HEK293 (cell line): ENCODE data around the gene TMEM176A.

ENCODE experiments used
- CTCF ChIA-PET: fragments of 350-600 bp; formaldehyde crosslinking; extraction: SDS; loops from one replicate; lab custom pipeline; 2021; ENCODE audit warnings: antibody characterized with exemption; lab: Yijun Ruan, JAX
- POLR2A ChIA-PET: fragments of 300-600 bp; formaldehyde crosslinking; extraction: SDS; loops from one replicate; lab custom pipeline; 2020; ENCODE audit warnings: antibody characterized with exemption, inconsistent platforms; lab: Yijun Ruan, JAX
- H3K27ac ChIP-seq: fragments of 200-500 bp; sonication (Bioruptor generic); 2 replicates; pipeline ENCODE4 v1.5.1; 2014; ENCODE audit warnings: low read depth, low read length, control low read depth, inconsistent platforms; ENCODE audit errors: extremely low read depth
- H3K36me3 ChIP-seq, 2 experiments: fragments of 200-500 bp in 1 of 2; sonication (Bioruptor generic) in 1 of 2; 1 replicate in 1 of 2; 2 replicates in 1 of 2; pipeline ENCODE4 v1.5.1; 2014 to 2017; ENCODE audit warnings: inconsistent platforms in 2 of 2, low read length in 2 of 2; ENCODE audit not compliant: control insufficient read depth in 2 of 2, insufficient read depth in 1 of 2
- H3K4me1 ChIP-seq: fragments of 200-500 bp; sonication (Bioruptor generic); 2 replicates; pipeline ENCODE4 v1.5.1; 2014; ENCODE audit warnings: mild to moderate bottlenecking, low read length, inconsistent platforms; ENCODE audit not compliant: control insufficient read depth, insufficient read depth
- H3K4me3 ChIP-seq: 2 replicates; pipeline ENCODE4 v1.5.1; 2011; ENCODE audit warnings: low read depth, mild to moderate bottlenecking, control low read depth, low read length, moderate library complexity
- H3K9me3 ChIP-seq: fragments of 200-500 bp; sonication (Bioruptor generic); 2 replicates; pipeline ENCODE4 v1.5.1; 2014; ENCODE audit warnings: low read depth, low read length, inconsistent platforms; ENCODE audit not compliant: control insufficient read depth, insufficient read depth
- FEZF1 ChIP-seq: fragments of 450-650 bp; formaldehyde crosslinking; IDR thresholded peaks from 2 replicates; pipeline ENCODE4 v1.5.1; 2016; ENCODE audit warnings: missing biosample characterization, missing genetic modification characterization
- GLI2 ChIP-seq: fragments of 450-650 bp; formaldehyde crosslinking; IDR thresholded peaks from 2 replicates; pipeline ENCODE4; 2017; ENCODE audit warnings: missing biosample characterization, missing genetic modification characterization, low read depth, borderline replicate concordance
- GLIS1 ChIP-seq: fragments of 450-650 bp; formaldehyde crosslinking; IDR thresholded peaks from 2 replicates; pipeline ENCODE4 v1.5.1; 2016; ENCODE audit warnings: missing biosample characterization, missing genetic modification characterization
- HOXA7 ChIP-seq: sonication (generic); formaldehyde crosslinking; IDR thresholded peaks from 2 replicates; pipeline ENCODE4 v1.8.1; 2022; ENCODE audit warnings: missing genetic modification reagents, borderline replicate concordance
- SCRT2 ChIP-seq: fragments of 450-650 bp; formaldehyde crosslinking; IDR thresholded peaks from 2 replicates; pipeline ENCODE4 v1.5.1; 2016; ENCODE audit warnings: missing biosample characterization, missing genetic modification characterization
- SP7 ChIP-seq: fragments of 450-650 bp; formaldehyde crosslinking; IDR thresholded peaks from 2 replicates; pipeline ENCODE4 v1.5.1; 2016; ENCODE audit warnings: missing biosample characterization, missing genetic modification characterization
- ZBTB20 ChIP-seq: fragments of 450-650 bp; formaldehyde crosslinking; IDR thresholded peaks from 2 replicates; pipeline ENCODE4 v1.5.1; 2016; ENCODE audit warnings: missing biosample characterization, missing genetic modification characterization
- ZBTB7A ChIP-seq: fragments of 450-650 bp; formaldehyde crosslinking; IDR thresholded peaks from 2 replicates; pipeline ENCODE4 v1.5.1; 2016; ENCODE audit warnings: low read depth, missing biosample characterization, missing genetic modification characterization
- ZNF138 ChIP-seq: fragments of 450-650 bp; formaldehyde crosslinking; IDR thresholded peaks from 2 replicates; pipeline ENCODE4 v1.5.1; 2016; ENCODE audit warnings: missing biosample characterization, missing genetic modification characterization, borderline replicate concordance
- ZNF169 ChIP-seq: fragments of 450-650 bp; formaldehyde crosslinking; IDR thresholded peaks from 2 replicates; pipeline ENCODE4 v1.5.1; 2016; ENCODE audit warnings: missing biosample characterization, missing genetic modification characterization
- ZNF184 ChIP-seq: fragments of 450-650 bp; IDR thresholded peaks from 2 replicates; pipeline ENCODE4 v1.5.1; 2018; ENCODE audit warnings: missing biosample characterization, mild to moderate bottlenecking, missing genetic modification characterization
- ZNF23 ChIP-seq: fragments of 450-650 bp; formaldehyde crosslinking; IDR thresholded peaks from 2 replicates; pipeline ENCODE4 v1.5.1; 2016; ENCODE audit warnings: missing biosample characterization, missing genetic modification characterization, borderline replicate concordance
- ZNF248 ChIP-seq: fragments of 450-650 bp; formaldehyde crosslinking; IDR thresholded peaks from 2 replicates; pipeline ENCODE4 v1.5.1; 2017; ENCODE audit warnings: missing biosample characterization, missing genetic modification characterization
- ZNF266 ChIP-seq: fragments of 450-650 bp; formaldehyde crosslinking; IDR thresholded peaks from 2 replicates; pipeline ENCODE4 v1.5.1; 2016; ENCODE audit warnings: missing biosample characterization, missing genetic modification characterization, low read depth
- ZNF302 ChIP-seq: fragments of 450-650 bp; formaldehyde crosslinking; IDR thresholded peaks from 2 replicates; pipeline ENCODE4 v1.5.1; 2016; ENCODE audit warnings: missing biosample characterization, missing genetic modification characterization, low read depth
- ZNF473 ChIP-seq: fragments of 450-650 bp; formaldehyde crosslinking; IDR thresholded peaks from 2 replicates; pipeline ENCODE4 v1.5.1; 2017; ENCODE audit warnings: missing biosample characterization, missing genetic modification characterization
- ZNF514 ChIP-seq: fragments of 450-650 bp; formaldehyde crosslinking; IDR thresholded peaks from 2 replicates; pipeline ENCODE4 v1.5.1; 2016; ENCODE audit warnings: missing biosample characterization, missing genetic modification characterization
- ZNF521 ChIP-seq: fragments of 450-650 bp; formaldehyde crosslinking; IDR thresholded peaks from 2 replicates; pipeline ENCODE4 v1.5.1; 2017; ENCODE audit warnings: missing biosample characterization, mild to moderate bottlenecking, missing genetic modification characterization
- ZNF544 ChIP-seq: fragments of 450-650 bp; formaldehyde crosslinking; IDR thresholded peaks from 2 replicates; pipeline ENCODE4 v1.5.0; 2017; ENCODE audit warnings: missing biosample characterization, missing genetic modification characterization
- ZNF548 ChIP-seq: fragments of 450-650 bp; formaldehyde crosslinking; IDR thresholded peaks from 2 replicates; pipeline ENCODE4 v1.5.1; 2016; ENCODE audit warnings: missing biosample characterization, missing genetic modification characterization
- ZNF558 ChIP-seq: fragments of 450-650 bp; formaldehyde crosslinking; IDR thresholded peaks from 2 replicates; pipeline ENCODE4 v1.5.1; 2016; ENCODE audit warnings: missing biosample characterization, missing genetic modification characterization
- ZNF596 ChIP-seq: fragments of 450-650 bp; IDR thresholded peaks from 2 replicates; pipeline ENCODE4 v1.5.0; 2018; ENCODE audit warnings: missing biosample characterization, mild to moderate bottlenecking, missing genetic modification characterization, moderate library complexity
- ZNF660 ChIP-seq: fragments of 450-650 bp; IDR thresholded peaks from 2 replicates; pipeline ENCODE4 v1.5.1; 2018; ENCODE audit warnings: missing biosample characterization, mild to moderate bottlenecking, missing genetic modification characterization
- ZNF791 ChIP-seq: fragments of 450-650 bp; formaldehyde crosslinking; IDR thresholded peaks from 2 replicates; pipeline ENCODE4 v1.5.1; 2016; ENCODE audit warnings: missing biosample characterization, missing genetic modification characterization
- TF ChIP-seq, protein P1 (sequence below): fragments of 450-650 bp; formaldehyde crosslinking; IDR thresholded peaks from 2 replicates; pipeline ENCODE4 v1.5.1; 2017; ENCODE audit warnings: missing biosample characterization, missing genetic modification characterization
- TF ChIP-seq, protein P2 (sequence below): fragments of 450-650 bp; formaldehyde crosslinking; IDR thresholded peaks from 2 replicates; pipeline ENCODE4 v1.5.1; 2017; ENCODE audit warnings: missing biosample characterization, missing genetic modification characterization
- TF ChIP-seq, protein P3 (sequence below): fragments of 450-650 bp; formaldehyde crosslinking; IDR thresholded peaks from 2 replicates; pipeline ENCODE4 v1.5.1; 2017; ENCODE audit warnings: missing biosample characterization, mild to moderate bottlenecking, missing genetic modification characterization, moderate library complexity
- TF ChIP-seq, protein P4 (sequence below): fragments of 450-650 bp; formaldehyde crosslinking; IDR thresholded peaks from 2 replicates; pipeline ENCODE4 v1.5.1; 2016; ENCODE audit warnings: missing biosample characterization, missing genetic modification characterization, low read depth
- TF ChIP-seq, protein P5 (sequence below): fragments of 450-650 bp; IDR thresholded peaks from 2 replicates; pipeline ENCODE4 v1.5.1; 2018; ENCODE audit warnings: missing biosample characterization, mild to moderate bottlenecking, missing genetic modification characterization

The TMEM176A gene

DNA sequence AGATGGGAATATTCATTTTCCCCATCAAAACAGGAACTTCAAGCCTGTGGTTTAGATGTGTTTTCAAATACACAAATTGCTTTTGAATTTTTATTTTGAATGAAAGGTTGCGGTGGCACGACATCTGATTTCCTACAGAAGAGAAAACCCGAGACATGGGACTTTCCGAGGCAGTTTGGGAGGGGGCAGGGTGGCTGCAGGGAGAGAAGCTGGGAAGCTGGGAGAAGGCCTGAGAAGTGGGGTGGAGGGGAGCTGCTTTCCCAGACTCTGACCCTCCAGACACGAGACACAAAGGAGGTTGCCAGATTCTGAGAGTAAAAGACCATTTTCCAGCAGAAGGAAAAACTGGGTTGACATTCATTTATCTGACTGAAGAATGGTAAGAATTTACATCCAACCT is 19.6 kb downstream of the TMEM176A start:
- Histone ChIP-seq H3K4me3 (no peak overlapping the region), H3K4me1 (no peaks in the 10 kb centered on the region), H3K9me3 (no peaks in the 10 kb centered on the region), H3K27ac (no peak overlapping the region), H3K36me3 (no peaks in the 10 kb centered on the region)
- ChIA-PET CTCF (no interaction called here), POLR2A (no interaction called here)
- TF ChIP-seq ZNF791 (tag by site-specific recombination) (no peak), ZBTB7A (no peak), ZNF23 (tag by site-specific recombination) (no peak), GLI2 (no peak), ZNF514 (tag by site-specific recombination) (no peak), SCRT2 (no peak), ZBTB20 (tag by site-specific recombination) (no peak), ZNF248 (tag by site-specific recombination) (no peak), ZNF660 (tag by site-specific recombination) (no peak), ZNF138 (tag by site-specific recombination) (no peak), ZNF544 (tag by site-specific recombination) (no peak), ZNF169 (tag by site-specific recombination) (no peak)
- TF ChIP-seq, protein P1, sequence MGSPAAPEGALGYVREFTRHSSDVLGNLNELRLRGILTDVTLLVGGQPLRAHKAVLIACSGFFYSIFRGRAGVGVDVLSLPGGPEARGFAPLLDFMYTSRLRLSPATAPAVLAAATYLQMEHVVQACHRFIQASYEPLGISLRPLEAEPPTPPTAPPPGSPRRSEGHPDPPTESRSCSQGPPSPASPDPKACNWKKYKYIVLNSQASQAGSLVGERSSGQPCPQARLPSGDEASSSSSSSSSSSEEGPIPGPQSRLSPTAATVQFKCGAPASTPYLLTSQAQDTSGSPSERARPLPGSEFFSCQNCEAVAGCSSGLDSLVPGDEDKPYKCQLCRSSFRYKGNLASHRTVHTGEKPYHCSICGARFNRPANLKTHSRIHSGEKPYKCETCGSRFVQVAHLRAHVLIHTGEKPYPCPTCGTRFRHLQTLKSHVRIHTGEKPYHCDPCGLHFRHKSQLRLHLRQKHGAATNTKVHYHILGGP (tag by site-specific recombination) = no peak
- TF ChIP-seq, protein P2, sequence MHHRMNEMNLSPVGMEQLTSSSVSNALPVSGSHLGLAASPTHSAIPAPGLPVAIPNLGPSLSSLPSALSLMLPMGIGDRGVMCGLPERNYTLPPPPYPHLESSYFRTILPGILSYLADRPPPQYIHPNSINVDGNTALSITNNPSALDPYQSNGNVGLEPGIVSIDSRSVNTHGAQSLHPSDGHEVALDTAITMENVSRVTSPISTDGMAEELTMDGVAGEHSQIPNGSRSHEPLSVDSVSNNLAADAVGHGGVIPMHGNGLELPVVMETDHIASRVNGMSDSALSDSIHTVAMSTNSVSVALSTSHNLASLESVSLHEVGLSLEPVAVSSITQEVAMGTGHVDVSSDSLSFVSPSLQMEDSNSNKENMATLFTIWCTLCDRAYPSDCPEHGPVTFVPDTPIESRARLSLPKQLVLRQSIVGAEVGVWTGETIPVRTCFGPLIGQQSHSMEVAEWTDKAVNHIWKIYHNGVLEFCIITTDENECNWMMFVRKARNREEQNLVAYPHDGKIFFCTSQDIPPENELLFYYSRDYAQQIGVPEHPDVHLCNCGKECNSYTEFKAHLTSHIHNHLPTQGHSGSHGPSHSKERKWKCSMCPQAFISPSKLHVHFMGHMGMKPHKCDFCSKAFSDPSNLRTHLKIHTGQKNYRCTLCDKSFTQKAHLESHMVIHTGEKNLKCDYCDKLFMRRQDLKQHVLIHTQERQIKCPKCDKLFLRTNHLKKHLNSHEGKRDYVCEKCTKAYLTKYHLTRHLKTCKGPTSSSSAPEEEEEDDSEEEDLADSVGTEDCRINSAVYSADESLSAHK (tag by site-specific recombination) = no peak
- TF ChIP-seq, protein P3, sequence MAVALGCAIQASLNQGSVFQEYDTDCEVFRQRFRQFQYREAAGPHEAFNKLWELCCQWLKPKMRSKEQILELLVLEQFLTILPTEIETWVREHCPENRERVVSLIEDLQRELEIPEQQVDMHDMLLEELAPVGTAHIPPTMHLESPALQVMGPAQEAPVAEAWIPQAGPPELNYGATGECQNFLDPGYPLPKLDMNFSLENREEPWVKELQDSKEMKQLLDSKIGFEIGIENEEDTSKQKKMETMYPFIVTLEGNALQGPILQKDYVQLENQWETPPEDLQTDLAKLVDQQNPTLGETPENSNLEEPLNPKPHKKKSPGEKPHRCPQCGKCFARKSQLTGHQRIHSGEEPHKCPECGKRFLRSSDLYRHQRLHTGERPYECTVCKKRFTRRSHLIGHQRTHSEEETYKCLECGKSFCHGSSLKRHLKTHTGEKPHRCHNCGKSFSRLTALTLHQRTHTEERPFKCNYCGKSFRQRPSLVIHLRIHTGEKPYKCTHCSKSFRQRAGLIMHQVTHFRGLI (tag by site-specific recombination) = no peak

DNA sequence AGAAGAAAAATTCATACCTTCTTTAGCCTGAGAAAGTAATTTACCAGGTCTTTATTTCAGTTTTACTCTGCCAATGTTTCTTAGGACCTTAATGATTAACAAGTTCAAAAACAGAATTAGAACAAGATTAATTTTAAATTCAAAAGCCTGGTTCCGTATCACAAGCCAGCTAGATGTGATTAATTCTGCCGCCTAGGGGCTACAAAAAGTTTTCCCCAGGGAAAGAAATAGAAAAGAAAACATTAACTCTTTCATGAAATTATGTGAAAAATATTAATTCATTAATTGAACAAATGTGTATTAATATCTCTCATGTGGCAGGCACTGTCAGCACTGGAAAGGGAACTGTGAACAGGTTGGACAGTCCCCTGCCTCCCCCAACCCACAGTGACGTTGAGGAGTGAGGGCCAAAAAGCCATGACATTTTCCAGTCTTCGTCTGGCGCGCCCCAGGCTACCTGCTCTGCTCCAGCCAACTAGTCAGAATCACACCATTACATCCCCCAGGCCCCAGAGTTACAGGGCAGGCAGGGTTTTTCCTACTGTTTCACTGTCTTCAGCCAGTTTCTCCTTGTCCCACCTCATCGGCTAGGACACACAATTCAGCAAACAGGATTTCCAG is 20.1 kb downstream of the TMEM176A start:
- Histone ChIP-seq H3K9me3 (no peaks in the 10 kb centered on the region), H3K36me3 (no peaks in the 10 kb centered on the region), H3K27ac (no peak overlapping the region), H3K4me1 (no peaks in the 10 kb centered on the region), H3K4me3 (no peak overlapping the region)
- ChIA-PET POLR2A (no interaction called here), CTCF (interaction anchor here (0.6 kb wide), 1 partner anchor 77 kb away, joined by 5 read pairs; no protein-coding TSS in a partner anchor)
- no peak for TF ChIP-seq ZNF521 (tag by site-specific recombination)
- TF ChIP-seq, protein P4, sequence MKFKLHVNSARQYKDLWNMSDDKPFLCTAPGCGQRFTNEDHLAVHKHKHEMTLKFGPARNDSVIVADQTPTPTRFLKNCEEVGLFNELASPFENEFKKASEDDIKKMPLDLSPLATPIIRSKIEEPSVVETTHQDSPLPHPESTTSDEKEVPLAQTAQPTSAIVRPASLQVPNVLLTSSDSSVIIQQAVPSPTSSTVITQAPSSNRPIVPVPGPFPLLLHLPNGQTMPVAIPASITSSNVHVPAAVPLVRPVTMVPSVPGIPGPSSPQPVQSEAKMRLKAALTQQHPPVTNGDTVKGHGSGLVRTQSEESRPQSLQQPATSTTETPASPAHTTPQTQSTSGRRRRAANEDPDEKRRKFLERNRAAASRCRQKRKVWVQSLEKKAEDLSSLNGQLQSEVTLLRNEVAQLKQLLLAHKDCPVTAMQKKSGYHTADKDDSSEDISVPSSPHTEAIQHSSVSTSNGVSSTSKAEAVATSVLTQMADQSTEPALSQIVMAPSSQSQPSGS (tag by site-specific recombination) = no peak
- TF ChIP-seq, protein P5, sequence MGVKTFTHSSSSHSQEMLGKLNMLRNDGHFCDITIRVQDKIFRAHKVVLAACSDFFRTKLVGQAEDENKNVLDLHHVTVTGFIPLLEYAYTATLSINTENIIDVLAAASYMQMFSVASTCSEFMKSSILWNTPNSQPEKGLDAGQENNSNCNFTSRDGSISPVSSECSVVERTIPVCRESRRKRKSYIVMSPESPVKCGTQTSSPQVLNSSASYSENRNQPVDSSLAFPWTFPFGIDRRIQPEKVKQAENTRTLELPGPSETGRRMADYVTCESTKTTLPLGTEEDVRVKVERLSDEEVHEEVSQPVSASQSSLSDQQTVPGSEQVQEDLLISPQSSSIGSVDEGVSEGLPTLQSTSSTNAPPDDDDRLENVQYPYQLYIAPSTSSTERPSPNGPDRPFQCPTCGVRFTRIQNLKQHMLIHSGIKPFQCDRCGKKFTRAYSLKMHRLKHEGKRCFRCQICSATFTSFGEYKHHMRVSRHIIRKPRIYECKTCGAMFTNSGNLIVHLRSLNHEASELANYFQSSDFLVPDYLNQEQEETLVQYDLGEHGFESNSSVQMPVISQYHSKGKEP = no peak
- TF ChIP-seq ZNF184 (tag by site-specific recombination) = no peak
- TF ChIP-seq ZNF596 (tag by site-specific recombination) = no peak
- no peak for TF ChIP-seq ZNF558 (tag by site-specific recombination)
- no peak for TF ChIP-seq ZNF548 (tag by site-specific recombination)
- no peak for TF ChIP-seq ZNF266 (tag by site-specific recombination)
- no peak for TF ChIP-seq SP7 (tag by site-specific recombination)
- no peak for TF ChIP-seq ZNF302 (tag by site-specific recombination)
- no peak for TF ChIP-seq HOXA7 (CRISPR knock-in tag)
- TF ChIP-seq FEZF1 = no peak
- TF ChIP-seq GLIS1 (tag by site-specific recombination) = no peak
- TF ChIP-seq ZNF473 (tag by site-specific recombination) = no peak
